Kidney epithelial cell (primary cell): Measurements from ENCODE around the gene FLAD1. TPM values are rescaled to one million over a fixed set of nuclear protein-coding genes. Genes with fewer than 3 reads are reported as not detected.

Source experiments
- DNase-seq: peaks from one replicate; pipeline ENCODE4 v3.0.0-alpha.2; 2010; ENCODE audit warnings: low read depth
- H3K27me3 ChIP-seq: 2 replicates; pipeline ENCODE4 v1.6.0; 2011; ENCODE audit warnings: low read length; ENCODE audit not compliant: control insufficient read depth, insufficient read depth
- H3K36me3 ChIP-seq: 2 replicates; pipeline ENCODE4 v1.5.1; 2011; ENCODE audit warnings: low read length; ENCODE audit not compliant: control insufficient read depth, insufficient read depth
- H3K4me3 ChIP-seq: 2 replicates; pipeline ENCODE4 v1.5.1; 2011; ENCODE audit warnings: low read depth, mild to moderate bottlenecking, control low read depth, low read length
- total RNA-seq: library from RNA; depleted of rRNA; stranded (reverse); fragments of >200 nt; gene quantifications from 2 replicates; pipeline ENCODE4 v1.2.3, GENCODE V29; 2015
- TF ChIP-seq, protein P1 (sequence below): IDR thresholded peaks from 2 replicates; pipeline ENCODE4 v1.5.1; 2011; ENCODE audit warnings: mild to moderate bottlenecking, moderate library complexity, low read length, control low read depth, inconsistent platforms; ENCODE audit not compliant: insufficient read depth, poor library complexity, severe bottlenecking

Gene FLAD1
- total RNA-seq, 1 donor from 2014 or later: 53.0 TPM

DNA sequence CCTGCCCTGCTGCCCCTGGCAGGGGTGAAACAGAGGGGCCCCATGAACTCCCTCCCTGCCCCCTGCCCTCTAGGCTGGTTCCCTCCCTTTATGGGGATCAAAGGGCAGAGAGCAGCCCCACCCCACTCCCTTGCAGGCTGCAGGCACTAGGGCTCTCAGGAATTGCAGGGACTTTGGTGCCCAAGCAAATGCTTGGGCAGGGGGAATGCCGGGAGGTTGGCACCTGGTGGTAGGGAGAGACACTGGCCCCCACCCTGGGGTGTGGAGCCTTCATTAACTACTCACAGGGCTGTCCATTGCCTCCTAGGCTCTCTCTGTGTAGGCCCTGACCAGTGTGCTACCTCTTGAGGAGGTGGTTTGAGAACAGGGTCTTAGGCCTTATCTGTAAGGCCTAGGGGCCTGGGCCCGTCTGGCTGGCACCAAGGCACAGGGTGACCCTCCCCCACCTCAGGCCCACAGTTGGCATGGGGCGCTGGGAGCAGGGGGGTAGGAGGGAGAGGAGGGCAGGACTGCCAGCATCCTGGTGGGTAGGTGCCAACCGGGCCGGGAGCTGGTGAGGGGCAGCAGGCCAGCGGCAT is 24.2 kb downstream of the FLAD1 start:
- DNase-seq: no peak
- no peaks in the 10 kb centered on the region for H3K36me3 ChIP-seq
- TF ChIP-seq, protein P1, sequence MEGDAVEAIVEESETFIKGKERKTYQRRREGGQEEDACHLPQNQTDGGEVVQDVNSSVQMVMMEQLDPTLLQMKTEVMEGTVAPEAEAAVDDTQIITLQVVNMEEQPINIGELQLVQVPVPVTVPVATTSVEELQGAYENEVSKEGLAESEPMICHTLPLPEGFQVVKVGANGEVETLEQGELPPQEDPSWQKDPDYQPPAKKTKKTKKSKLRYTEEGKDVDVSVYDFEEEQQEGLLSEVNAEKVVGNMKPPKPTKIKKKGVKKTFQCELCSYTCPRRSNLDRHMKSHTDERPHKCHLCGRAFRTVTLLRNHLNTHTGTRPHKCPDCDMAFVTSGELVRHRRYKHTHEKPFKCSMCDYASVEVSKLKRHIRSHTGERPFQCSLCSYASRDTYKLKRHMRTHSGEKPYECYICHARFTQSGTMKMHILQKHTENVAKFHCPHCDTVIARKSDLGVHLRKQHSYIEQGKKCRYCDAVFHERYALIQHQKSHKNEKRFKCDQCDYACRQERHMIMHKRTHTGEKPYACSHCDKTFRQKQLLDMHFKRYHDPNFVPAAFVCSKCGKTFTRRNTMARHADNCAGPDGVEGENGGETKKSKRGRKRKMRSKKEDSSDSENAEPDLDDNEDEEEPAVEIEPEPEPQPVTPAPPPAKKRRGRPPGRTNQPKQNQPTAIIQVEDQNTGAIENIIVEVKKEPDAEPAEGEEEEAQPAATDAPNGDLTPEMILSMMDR: no peak
- H3K4me3 ChIP-seq: no peak overlapping the region
- H3K27me3 ChIP-seq: no peaks in the 10 kb centered on the region

GRCh38 chr1:155008015-155008941 is 25.1 kb downstream of the FLAD1 start:
- H3K36me3 ChIP-seq: no peaks in the 10 kb centered on the region

GRCh38 chr1:155009221-155009711 is 26.1 kb downstream of the FLAD1 start:
- H3K4me3 ChIP-seq: no peak overlapping the region
- H3K27me3 ChIP-seq: no peaks in the 10 kb centered on the region
- no peaks in the 10 kb centered on the region for H3K36me3 ChIP-seq
- DNase-seq: no peak
- TF ChIP-seq, protein P1: no peak

More at GRCh38 chr1:155008015-155008941, 25.1 kb downstream of the FLAD1 start:
- Histone ChIP-seq H3K27me3 (no peaks in the 10 kb centered on the region), H3K4me3 (no peak overlapping the region)
- TF ChIP-seq, protein P1: no peak
- no peak for DNase-seq

- TF ChIP-seq, protein P1: no peak
- no peaks in the 10 kb centered on the region for H3K27me3 ChIP-seq
- no peaks in the 10 kb centered on the region for H3K36me3 ChIP-seq
- DNase-seq: no peak
- no peak overlapping the region for H3K4me3 ChIP-seq
These were observed 26.6 kb downstream of the FLAD1 start for GRCh38 chr1:155009742-155010141.

DNA sequence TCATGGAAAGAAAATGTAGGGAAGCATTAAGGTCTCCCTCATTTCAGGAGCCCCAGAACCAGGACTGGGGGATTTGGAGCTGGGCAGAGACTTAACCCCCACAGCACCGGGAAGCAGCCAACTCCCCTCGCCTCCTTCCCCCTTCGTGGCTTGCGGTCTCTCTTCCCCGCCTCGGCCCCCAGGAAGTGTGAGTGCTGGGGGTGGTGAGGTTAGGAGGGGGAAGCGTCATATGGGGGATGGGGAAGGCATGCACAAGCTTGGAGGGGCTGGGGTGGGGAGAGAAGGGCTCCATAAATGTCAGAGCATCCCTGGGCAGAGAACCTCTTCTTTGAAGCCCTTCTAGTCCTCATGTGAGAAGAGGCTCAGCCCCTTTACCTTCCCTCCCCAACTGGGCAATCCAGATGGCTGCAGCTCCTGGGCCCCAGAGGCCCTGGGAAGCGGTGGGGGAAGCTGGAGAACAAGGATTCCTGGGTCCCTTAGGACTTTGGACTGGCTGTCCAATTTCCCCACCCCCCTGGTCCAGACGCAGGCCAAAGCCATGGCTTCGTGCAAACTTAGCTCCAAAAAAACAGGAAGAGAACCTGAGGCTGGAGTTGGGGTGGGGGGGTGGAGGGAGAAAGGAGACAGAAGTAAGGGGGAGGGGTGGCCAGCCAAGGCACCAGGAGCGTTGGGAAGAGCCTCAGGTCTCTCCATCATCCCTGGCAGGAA is 27.2 kb downstream of the FLAD1 start:
- no peak overlapping the region for H3K4me3 ChIP-seq
- TF ChIP-seq, protein P1: no peak
- H3K27me3 ChIP-seq: no peaks in the 10 kb centered on the region
- no peak for DNase-seq
- H3K36me3 ChIP-seq: no peaks in the 10 kb centered on the region
